PC-3 (cell line): Measurements from ENCODE around the gene PRDM10.

ENCODE experiments used
- CTCF ChIP-seq: fragments of 300-600 bp; sonication (generic); conservative IDR thresholded peaks from 2 replicates; pipeline ENCODE4 v1.5.1; 2017; ENCODE audit warnings: antibody characterized with exemption, low read depth, mild to moderate bottlenecking, low read length
- EZH2 ChIP-seq: fragments of 300-600 bp; sonication (generic); IDR thresholded peaks from one replicate; pipeline ENCODE4 v1.6.1; 2017; ENCODE audit warnings: antibody characterized with exemption, mild to moderate bottlenecking, low read length; ENCODE audit not compliant: unreplicated experiment

DNA sequence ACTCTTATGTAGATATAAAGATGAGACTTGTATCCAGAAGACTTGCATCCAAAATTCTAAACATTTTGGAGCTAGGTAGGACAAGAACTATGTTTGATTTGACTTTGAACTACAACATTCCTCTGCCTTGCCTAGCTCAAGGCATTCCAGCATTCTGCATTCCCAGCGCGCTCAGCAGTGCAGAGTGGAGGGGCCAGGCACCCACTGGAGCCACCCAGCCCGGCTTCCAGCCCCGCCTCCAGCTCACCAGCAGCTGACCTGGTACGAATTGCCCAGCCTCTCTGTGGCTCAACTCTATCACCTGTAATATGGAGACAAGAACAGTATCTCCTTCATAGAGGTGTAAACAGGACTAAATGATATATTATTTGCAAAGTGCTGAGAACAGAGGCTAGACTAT is 28.8 kb downstream of the PRDM10 start:
- TF ChIP-seq CTCF (no peak), EZH2 (no peak)
